GM19193 (cell line): ENCODE results near the gene MIER1.

ENCODE experiments used
- POLR2A ChIP-seq: IDR thresholded peaks from 4 replicates; pipeline ENCODE4 v1.6.1; 2011; ENCODE audit not compliant: insufficient read depth, insufficient read length; ENCODE audit errors: extremely low read depth

MIER1 gene

DNA sequence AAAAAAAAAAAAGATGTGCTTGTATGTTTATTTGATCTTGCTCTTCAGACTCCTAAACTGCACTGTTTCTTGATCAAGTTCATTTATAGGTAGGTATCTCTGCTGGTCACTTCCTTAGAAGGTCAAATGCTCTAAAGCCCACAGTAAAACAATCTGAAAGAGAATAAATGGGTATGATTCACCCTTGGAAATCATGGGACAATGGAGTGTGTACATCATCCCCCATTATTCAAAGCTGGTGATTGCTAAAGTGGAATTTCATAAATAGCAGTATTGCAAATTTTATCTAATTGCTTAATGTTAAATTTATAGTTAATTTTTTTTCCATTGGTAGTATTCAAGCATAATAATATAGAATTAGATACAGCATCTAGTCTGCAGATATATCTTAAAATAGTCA, 53.4 kb downstream of the MIER1 start:
- no peak for TF ChIP-seq POLR2A

DNA sequence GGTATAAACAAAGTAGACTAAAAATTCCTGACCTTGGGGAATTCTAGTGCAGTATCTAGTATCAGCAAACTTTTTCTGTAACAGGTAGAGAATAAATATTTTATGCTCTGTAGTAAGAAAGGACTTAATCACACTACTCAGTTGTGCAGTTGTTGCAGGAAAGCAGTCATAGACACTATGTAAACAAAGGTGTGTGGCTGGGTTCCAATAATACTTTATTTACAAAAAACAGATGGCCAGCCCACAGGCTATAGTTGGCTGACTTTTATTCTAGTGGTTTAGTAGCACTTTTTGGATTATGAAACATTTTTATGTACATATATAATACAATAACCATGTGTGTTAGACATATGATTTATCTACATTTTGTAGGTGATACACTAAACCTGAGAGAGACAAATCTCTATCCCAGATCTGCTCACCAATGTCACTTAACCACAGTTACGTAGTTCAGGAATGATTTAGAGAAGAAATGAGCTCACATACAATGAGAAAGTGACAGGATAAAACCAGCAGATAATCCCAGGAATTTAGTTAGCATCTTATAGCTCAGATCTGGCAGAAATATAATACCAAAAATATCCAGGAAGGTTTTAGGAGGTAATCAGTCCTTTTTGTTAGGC, 56.1 kb downstream of the MIER1 start:
- TF ChIP-seq POLR2A, result no peak

DNA sequence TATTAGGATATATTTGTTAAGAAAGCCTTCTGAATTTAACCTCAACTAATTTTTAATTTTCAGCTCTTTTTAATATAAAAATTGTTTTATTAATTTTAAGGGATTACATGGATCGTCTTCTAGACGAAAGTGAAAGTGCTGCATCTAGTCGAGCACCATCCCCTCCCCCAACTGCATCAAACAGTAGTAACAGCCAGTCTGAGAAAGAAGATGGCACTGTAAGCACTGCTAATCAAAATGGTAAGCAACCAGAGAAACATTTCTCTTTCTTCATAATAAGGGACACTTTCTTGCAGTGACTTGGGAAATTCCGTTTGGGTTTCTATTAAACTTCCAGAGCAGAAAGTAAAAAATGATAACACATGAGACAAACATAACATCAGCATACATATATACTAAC, 56.9 kb downstream of the MIER1 start:
- TF ChIP-seq POLR2A, result no peak

DNA sequence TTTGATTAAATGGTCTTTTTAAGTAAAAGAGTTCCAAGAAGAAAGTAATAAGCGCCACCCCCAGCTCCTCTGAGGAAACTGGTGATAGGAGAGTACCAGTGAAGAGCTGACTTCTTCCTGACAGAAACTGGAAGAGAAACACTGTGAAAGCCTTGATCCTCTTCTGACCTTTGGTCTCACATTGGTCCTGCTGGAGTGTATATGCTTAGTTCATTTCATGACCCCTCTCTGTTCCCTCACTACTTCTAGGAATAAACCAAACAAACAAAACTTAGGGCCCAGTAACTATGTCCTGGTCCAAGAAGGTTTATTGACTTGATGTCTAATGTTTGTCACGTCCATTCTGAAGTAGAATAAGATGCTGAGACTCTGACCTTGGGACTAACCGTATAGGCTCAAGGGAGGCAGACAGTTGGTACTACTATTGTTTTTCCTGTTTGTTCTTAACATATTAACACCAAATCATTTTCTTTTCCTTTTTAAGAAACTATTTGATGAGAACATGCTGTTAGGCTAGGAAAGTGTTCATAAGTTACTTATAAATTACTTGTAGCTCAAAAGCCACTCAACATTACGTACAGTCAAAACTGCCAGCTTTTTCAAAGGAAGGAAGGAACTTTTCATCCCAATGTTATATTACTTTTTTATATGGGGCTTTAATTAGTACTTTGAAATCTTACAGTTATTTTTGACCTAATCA, 57.9 kb downstream of the MIER1 start:
- no peak for TF ChIP-seq POLR2A

DNA sequence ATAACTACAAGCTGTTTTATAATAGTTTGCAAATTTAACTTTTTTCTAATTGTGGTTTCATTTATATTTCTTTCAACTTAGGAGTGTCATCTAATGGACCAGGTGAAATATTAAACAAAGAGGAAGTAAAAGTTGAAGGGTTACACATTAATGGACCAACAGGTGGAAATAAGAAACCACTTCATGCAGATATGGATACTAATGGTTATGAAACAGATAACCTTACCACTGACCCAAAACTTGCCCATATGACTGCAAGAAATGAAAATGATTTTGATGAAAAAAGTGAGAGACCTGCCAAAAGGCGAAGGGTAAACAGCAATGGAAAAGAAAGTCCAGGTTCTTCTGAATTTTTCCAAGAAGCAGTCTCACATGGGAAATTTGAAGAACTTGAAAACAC, 59.7 kb downstream of the MIER1 start:
- no peak for TF ChIP-seq POLR2A

DNA sequence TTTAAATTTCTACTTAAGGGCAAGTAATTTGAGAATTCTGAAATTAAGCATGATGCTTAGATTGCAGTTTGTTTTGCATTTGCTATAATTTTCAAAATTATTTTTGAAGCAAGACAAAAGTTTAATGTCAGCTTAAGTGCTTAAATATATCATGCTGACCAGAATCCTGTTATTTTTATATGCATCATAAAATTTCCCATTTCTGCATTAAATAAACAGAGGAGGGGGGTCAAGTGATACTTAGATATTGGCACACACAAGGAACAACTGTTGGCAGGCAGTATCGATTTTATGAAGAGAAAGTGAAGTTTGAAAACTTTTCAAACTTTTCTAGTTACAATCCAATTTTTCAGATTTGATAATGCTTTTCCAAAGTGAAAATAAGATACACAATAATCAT, 61.0 kb downstream of the MIER1 start:
- no peak for TF ChIP-seq POLR2A

DNA sequence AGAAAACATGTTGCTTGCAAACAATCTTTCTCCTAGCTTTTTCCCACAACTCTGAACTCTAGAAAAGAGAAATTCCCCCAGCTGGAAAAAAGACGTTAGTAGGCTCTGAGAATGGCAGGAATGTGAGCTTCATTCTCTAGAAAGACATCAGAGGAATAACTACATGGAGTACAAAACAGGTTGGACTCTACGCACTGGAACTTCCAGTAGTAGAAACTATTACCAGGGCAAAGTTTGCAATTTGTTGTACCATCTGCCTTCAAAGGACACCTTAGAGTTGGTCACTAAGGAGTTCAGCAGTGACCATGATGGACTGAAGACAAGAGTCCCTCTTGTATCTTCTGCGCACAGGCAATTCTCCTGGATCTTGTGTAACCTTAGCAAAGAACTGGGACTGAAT, 68.3 kb downstream of the MIER1 start:
- TF ChIP-seq POLR2A, result no peak

DNA sequence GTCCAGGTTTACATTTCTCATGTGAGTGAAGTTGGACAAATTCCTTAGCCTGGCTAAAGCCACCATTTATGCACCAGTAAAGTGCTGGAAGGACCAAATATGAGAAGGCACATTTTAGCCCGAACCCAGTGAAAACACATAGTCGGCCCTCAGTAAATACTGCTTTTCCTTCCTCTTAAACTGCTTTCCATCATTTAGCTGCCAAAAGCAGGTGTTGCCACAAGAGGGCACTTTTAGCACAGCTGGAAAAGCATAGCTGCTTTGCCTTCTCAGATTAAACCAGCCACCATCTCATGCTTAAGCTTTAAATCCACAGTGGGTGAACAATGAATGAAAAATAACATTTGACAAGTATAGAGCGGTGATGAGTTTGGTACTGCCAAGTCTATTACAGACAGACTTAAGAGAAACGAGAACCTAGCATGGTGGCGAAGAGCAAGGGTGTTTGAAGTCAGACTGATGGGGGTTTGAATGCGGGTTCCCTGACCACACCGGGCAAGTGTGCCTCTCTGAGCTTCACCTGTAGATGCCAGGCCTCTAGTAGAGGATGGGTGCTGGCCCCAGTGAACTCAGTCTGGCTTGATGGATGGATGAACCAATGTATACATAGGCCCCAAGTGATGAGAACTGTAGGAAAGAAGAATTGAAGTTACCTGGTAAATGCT, 71.4 kb downstream of the MIER1 start:
- TF ChIP-seq POLR2A, result no peak

DNA sequence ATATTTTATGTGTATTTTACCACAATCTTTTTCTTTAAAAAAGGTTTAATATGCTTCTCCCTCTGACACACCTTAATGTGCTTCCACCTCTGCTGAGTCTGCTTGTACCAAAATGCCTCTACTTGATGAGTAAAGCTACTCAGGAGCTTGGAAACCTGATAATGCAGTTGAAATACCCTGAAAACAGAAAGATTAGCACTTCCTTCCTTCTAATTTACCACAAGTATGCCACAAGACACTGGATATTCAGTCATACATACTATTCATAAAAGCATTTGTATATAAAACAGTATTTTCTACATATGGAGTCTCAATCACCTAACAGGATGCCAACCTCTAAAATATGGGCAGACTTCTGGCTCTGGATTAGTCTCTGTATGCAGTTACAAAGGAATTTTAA, 74.2 kb downstream of the MIER1 start:
- no peak for TF ChIP-seq POLR2A

DNA sequence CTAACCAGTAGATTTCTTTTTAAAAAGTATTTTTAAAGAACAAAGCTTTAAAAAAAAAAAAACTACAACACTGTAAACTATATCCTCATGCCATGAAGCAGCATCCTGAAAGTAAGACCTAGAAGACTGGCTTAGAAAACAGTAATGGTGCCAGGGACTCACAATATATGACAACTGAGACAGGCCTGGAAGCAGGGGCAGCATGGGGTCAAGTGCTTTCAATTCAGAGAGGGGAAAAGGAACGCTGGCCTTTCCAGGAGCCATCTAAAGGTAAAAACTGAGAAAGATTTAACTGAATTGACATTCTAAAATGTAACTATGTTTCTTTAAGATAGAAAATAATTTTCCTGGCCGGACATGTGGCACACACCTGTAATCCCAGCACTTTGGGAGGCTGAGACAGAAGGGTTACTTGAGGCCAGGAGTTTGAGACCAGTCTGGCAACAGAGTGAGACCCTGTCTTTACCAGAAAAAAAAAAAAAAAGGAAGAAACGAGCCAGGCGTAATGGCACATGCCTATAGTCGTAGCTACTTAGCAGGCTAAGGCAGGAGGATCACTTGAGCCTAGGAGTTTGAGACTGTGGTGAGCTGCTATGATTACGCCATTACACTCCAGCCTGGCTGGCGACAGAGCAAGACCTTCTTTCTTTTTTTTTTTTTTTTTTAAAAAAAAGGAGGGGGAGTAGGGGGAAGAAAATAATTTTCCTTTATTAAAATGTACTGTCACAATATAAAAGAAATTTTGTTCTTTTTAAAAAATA, 75.0 kb downstream of the MIER1 start:
- TF ChIP-seq POLR2A, result no peak

DNA sequence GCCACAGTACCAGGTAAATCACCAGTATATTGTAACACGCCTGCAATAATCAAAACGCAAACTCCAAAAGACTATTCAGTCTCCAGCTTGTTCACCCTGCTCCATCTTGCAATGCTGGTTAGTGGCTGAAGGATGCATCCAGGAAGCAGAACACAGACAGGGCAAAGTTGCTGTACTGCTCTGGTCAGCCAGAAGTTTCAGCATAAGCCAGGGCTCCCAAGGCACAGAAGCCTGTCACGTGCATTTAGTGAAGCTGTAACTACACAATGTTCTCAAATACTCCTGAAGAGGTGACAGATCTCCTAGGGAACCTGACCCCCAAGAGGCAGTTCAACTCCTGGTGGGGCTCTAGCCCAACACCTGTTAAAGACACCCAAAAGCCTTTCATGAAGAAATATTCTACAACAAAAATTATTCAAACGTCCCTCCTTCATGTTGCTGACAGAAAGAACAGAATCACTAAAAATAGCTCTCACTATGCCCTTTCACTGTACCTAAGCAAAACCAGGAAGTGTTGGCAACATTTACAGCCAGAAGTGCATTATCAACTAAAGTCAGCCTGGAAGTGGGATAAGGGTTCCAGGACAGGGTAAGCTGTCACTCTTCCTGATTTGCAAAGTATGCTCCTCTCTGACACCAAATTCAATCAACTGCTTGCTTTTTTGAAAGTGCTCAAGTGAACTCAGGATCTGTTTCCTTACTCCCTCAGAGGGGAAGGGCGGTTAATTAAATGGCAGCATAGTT, 77.1 kb downstream of the MIER1 start:
- no peak for TF ChIP-seq POLR2A

DNA sequence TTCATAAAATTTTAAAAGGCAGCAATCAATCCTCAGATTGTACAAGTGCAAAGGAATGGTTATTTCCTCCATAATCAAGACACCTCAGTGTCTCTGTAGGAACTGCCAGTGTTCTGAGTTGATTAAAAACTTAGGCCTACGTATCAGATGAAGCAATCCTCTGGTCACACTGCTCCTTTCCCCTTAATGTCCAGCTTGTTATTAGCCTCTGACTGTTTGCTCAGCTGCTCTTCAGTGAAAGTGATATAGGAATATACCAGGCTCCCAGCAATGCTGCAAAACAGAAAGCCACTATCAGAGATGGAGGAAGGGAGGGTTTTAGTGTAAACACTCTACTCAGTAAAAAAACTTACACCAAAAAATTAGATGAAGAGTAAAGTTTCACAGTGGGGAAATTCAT, 79.4 kb downstream of the MIER1 start:
- TF ChIP-seq POLR2A, result no peak

DNA sequence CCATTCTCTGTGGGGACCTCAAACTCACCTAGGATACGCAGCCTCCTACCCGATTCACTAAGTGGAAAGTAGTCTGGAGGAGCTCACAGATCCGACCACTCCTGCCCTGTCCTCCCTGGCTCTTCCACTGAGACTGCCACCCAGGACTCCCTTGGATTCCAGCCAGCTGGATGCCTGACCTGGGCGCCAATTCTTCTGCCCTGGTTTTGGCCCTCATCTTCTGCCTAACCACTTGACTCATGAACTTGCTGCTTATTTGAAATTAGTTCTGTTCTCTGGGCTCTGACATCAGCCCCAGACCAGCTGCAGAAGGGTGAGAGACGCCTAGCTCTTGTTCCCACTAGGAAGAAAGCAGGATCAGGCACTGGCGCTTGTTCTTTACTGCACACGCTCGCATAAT, 80.3 kb downstream of the MIER1 start:
- TF ChIP-seq POLR2A, result no peak

DNA sequence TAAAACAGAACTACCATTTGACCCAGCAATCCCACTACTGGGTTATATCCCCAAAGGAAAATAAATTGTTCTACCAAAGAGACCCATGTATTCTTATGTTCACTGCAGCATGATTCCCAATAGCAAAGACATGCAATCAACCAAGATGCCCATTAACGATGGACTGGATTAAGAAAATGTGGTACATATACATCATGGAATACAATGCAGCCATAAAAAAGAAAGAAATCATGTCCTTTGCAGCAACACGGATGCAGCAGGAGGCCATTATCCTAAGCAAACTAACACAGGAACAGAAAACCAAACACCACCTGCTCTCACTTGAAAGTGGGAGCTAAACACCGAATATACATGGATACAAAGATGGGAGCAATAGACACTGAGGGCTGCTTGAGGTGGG, 85.0 kb downstream of the MIER1 start:
- TF ChIP-seq POLR2A, result no peak

DNA sequence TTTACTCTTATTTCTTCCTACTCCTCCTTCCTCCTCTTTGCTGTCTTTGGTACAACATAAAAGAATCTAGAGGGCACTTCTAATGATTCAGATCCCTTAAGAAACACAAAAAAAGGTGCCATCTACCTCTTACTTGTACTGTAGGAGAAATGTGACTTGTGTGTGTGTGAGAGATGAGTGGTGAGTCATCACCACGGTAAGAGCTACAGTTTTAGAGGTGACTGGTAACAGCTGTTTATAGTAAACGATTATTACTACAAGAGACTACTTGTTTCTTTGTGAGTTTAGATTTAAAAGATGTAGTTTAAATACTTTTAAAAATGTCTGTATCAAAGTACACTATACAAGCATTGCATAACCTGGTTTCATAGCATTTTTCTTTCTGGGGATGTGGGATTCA, 88.8 kb downstream of the MIER1 start:
- TF ChIP-seq POLR2A, result no peak

DNA sequence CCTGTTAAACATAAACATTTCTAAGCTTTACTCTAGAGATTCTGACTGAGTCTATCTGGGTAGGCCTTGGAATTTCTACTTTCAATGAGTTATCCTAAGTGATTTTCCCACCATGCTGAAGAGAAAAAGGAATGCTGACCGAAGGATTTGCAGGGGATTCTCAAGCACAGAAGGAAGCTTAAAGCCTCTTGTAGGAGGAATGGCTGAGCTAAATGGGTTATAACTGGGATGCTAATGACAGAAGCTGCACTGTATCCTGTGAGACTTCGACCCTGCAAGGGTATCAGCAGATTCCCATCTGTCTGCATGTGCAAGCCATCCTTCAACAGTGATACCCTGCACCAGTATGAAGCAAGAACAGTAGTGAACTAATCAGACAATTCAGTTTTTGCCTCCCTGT, 93.8 kb downstream of the MIER1 start:
- no peak for TF ChIP-seq POLR2A

DNA sequence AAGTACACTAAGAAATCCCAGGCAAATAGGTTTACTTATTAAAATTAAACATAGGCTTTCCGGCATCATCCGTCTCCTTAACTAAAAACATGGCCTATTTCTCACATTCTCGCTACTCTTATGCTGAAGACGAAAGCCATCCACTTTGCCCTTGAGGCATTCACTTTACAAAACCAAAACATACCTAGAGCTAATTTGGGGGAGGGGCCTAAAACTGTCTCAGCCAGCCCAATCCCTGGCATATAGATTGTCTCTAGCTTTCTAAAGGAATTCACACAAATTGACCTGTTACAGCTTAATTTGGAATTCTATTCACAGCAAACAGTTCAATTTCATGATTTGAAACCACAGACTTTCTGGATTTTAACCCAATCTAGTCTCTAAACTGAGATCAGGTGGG, 94.3 kb downstream of the MIER1 start:
- no peak for TF ChIP-seq POLR2A
